Liver (tissue), 9 donors: ENCODE data around the gene TMEM141. TPM values are rescaled to one million over a fixed set of nuclear protein-coding genes. Genes with fewer than 3 reads are reported as not detected.

Experiments used
- DNase-seq: peaks from one replicate; pipeline ENCODE4 v3.0.0-alpha.2; 2017; ENCODE audit warnings: low spot score
- H3K27ac ChIP-seq, 2 donors: one replicate each; pipeline ENCODE4 v1.7.0; 2013; ENCODE audit warnings: inconsistent platforms in 2 of 2, low read length in 2 of 2, control low read depth in 1 of 2, low read depth in 1 of 2, mild to moderate bottlenecking in 1 of 2
- H3K27me3 ChIP-seq, 4 donors: one replicate each; pipeline versions ENCODE4 v1.6.1 to v1.7.0; 2013; ENCODE audit warnings: low read length in 3 of 4, inconsistent platforms in 1 of 4, mild to moderate bottlenecking in 1 of 4, moderate library complexity in 1 of 4; ENCODE audit not compliant: control insufficient read depth in 4 of 4, insufficient read depth in 4 of 4
- H3K36me3 ChIP-seq, 4 donors: one replicate each; pipeline versions ENCODE4 v1.6.1 to v1.7.0; 2013; ENCODE audit warnings: low read length in 3 of 4, mild to moderate bottlenecking in 3 of 4, low read depth in 1 of 4, moderate library complexity in 1 of 4; ENCODE audit not compliant: control insufficient read depth in 4 of 4, insufficient read depth in 3 of 4
- H3K4me1 ChIP-seq, 4 donors: one replicate each; pipeline versions ENCODE4 v1.6.1 to v1.7.0; 2013; ENCODE audit warnings: low read length in 3 of 4, mild to moderate bottlenecking in 3 of 4, moderate library complexity in 1 of 4; ENCODE audit not compliant: control insufficient read depth in 4 of 4, insufficient read depth in 4 of 4
- H3K4me3 ChIP-seq, 3 donors: one replicate each; pipeline versions ENCODE4 v1.6.1 to v1.7.0; 2013; ENCODE audit warnings: low read length in 3 of 3, control low read depth in 1 of 3, low read depth in 1 of 3, mild to moderate bottlenecking in 1 of 3
- H3K9ac ChIP-seq, 2 donors: one replicate each; pipeline ENCODE4 v1.7.0; 2013; ENCODE audit warnings: low read length in 2 of 2, mild to moderate bottlenecking in 2 of 2, moderate library complexity in 2 of 2, control low read depth in 1 of 2, low read depth in 1 of 2
- H3K9me3 ChIP-seq, 4 donors: one replicate each; pipeline versions ENCODE4 v1.6.1 to v1.7.0; 2013; ENCODE audit warnings: low read length in 3 of 4; ENCODE audit not compliant: control insufficient read depth in 4 of 4
- ATF3 ChIP-seq: IDR thresholded peaks from 2 replicates; pipeline ENCODE4 v1.6.1; 2016; ENCODE audit warnings: antibody characterized with exemption
- EGR1 ChIP-seq, 2 donors: IDR thresholded peaks; 2 replicates each; pipeline ENCODE4 v1.6.1; 2016 to 2018; ENCODE audit warnings: antibody characterized with exemption in 2 of 2, low read depth in 2 of 2
- FOXA2 ChIP-seq: IDR thresholded peaks from 2 replicates; pipeline ENCODE4 v1.6.1; 2016; ENCODE audit warnings: antibody characterized with exemption
- GABPA ChIP-seq, 2 donors: IDR thresholded peaks in 1 of 2; conservative IDR thresholded peaks in 1 of 2; 2 replicates each; pipeline ENCODE4 v1.6.1; 2016; ENCODE audit warnings: antibody characterized with exemption in 2 of 2, mild to moderate bottlenecking in 1 of 2, moderate library complexity in 1 of 2
- JUND ChIP-seq, 2 donors: IDR thresholded peaks; 2 replicates each; pipeline ENCODE4 v1.6.1; 2016; ENCODE audit warnings: antibody characterized with exemption in 2 of 2
- NR2F2 ChIP-seq: IDR thresholded peaks from 2 replicates; pipeline ENCODE4 v1.6.1; 2016; ENCODE audit warnings: antibody characterized with exemption
- REST ChIP-seq: IDR thresholded peaks from 2 replicates; pipeline ENCODE4 v1.6.1; 2016; ENCODE audit warnings: antibody characterized with exemption, mild to moderate bottlenecking
- RXRA ChIP-seq, 2 donors: IDR thresholded peaks; 2 replicates each; pipeline ENCODE4 v1.6.1; 2017 to 2018; ENCODE audit warnings: antibody characterized with exemption in 2 of 2, mild to moderate bottlenecking in 1 of 2
- TAF1 ChIP-seq: conservative IDR thresholded peaks from 2 replicates; pipeline ENCODE4 v1.6.1; 2016; ENCODE audit warnings: antibody characterized with exemption, mild to moderate bottlenecking
- YY1 ChIP-seq: IDR thresholded peaks from 2 replicates; pipeline ENCODE4 v1.6.1; 2016; ENCODE audit warnings: antibody characterized with exemption, mild to moderate bottlenecking
- ZBTB33 ChIP-seq: IDR thresholded peaks from 2 replicates; pipeline ENCODE4 v1.6.1; 2016; ENCODE audit warnings: antibody characterized with exemption
- WGBS: extraction: QIAGEN DNeasy Blood & Tissue Kit; methylation state at CpG from one replicate; pipeline ENCODE4 v1.1.7; 2013; 5-methylcytosine and 5-hydroxymethylcytosine counted together
- polyA plus RNA-seq, 2 donors: library from polyadenylated mRNA; stranded (reverse) in 1 of 2; unstranded in 1 of 2; fragments of 200-250 nt in 1 of 2; fragments of >200 nt in 1 of 2; fragmentation: Nextera tagmentation in 1 of 2; extraction: Ambion mirVana in 1 of 2; gene quantifications; one replicate each; pipeline versions ENCODE4 v1.2.1 to v1.2.3, GENCODE V29; 2013 to 2015
- total RNA-seq, 2 donors: library from RNA; depleted of rRNA; stranded (reverse); fragments of >200 nt; gene quantifications; one replicate each; pipeline ENCODE4 v1.2.3, GENCODE V29; 2014
- TF ChIP-seq, protein P1 (sequence below): fragments of 150-350 bp; IDR thresholded peaks from 2 replicates; pipeline ENCODE4 v1.5.1; 2017; ENCODE audit warnings: improper control_type of control experiment, low read depth, low read length; ENCODE audit not compliant: missing input control
- TF ChIP-seq, protein P2 (sequence below): IDR thresholded peaks from 2 replicates; pipeline ENCODE4 v1.6.1; 2016; ENCODE audit warnings: antibody characterized with exemption
- donor health status: healthy.
- donor health status: healthy.
- donor health status: healthy.
- donor health status: healthy.
- donor health status: healthy.

Gene TMEM141
- total and polyA plus RNA-seq, 4 donors, result 32.2 to 74.7 (median 66.2) TPM

DNA sequence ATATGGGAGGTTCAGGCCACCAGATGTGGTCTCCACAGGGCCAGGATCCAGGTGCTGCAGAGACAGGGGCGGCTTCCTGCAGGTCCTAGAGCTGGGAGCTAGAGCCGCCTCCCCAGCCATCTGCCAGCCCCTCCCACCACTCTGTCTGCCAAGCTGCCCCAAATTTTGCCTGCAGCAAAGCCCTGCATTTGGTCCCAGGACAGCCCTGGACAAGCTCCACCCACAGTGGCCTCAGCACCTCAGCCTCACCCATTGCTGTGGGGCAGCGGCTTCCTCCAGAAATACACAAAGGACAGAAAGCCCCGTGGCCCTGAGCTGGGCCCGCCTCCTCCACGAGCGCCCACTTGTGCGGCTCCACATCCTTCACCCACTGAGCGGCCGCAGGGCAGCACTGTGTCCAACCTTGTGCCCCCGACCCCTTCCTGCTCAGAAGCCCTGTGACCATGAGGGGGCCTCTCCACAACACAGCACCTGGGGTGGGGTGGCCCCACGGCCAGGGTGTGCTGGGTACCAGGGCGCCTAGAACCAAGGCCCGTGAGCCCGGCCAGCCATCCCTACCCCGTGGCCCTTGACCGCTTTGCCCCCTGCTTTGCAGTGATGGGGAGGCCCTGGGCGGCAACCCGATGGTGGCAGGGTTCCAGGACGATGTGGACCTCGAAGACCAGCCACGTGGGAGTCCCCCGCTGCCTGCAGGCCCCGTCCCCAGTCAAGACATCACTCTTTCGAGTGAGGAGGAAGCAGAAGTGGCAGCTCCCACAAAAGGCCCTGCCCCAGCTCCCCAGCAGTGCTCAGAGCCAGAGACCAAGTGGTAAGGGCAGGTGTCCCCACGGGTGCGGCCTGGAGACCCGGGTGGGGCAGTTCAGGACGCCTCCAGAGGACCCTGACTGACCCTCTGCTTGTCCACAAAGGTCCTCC lies 47.4 kb downstream of the TMEM141 start:
- Histone ChIP-seq H3K4me1 (peaks cover 16 to 31% (median 27%) of the 10 kb centered on the region in 4 donors), H3K27me3 (no peaks in the 10 kb centered on the region), H3K9ac (no peak overlapping the region), H3K36me3 (peaks cover 0 to 15% (median 9%) of the 10 kb centered on the region in 4 donors), H3K4me3 (no peak overlapping the region), H3K9me3 (no peaks in the 10 kb centered on the region), H3K27ac (no peak overlapping the region)
- WGBS, result 90% methylated on average over 29 of the region's 29 CpGs
- DNase-seq, result no peak
- TF ChIP-seq NR2F2 (no peak), FOXA2 (no peak), ZBTB33 (no peak), TAF1 (no peak), GABPA (IDR thresholded peaks at IDR 0.05 in 1 of 2, conservative IDR thresholded peaks at IDR 0.05 in 1 of 2) (no peak), ATF3 (no peak), REST (no peak)
- TF ChIP-seq, protein P1, sequence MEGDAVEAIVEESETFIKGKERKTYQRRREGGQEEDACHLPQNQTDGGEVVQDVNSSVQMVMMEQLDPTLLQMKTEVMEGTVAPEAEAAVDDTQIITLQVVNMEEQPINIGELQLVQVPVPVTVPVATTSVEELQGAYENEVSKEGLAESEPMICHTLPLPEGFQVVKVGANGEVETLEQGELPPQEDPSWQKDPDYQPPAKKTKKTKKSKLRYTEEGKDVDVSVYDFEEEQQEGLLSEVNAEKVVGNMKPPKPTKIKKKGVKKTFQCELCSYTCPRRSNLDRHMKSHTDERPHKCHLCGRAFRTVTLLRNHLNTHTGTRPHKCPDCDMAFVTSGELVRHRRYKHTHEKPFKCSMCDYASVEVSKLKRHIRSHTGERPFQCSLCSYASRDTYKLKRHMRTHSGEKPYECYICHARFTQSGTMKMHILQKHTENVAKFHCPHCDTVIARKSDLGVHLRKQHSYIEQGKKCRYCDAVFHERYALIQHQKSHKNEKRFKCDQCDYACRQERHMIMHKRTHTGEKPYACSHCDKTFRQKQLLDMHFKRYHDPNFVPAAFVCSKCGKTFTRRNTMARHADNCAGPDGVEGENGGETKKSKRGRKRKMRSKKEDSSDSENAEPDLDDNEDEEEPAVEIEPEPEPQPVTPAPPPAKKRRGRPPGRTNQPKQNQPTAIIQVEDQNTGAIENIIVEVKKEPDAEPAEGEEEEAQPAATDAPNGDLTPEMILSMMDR, result no peak
- TF ChIP-seq, protein P2, sequence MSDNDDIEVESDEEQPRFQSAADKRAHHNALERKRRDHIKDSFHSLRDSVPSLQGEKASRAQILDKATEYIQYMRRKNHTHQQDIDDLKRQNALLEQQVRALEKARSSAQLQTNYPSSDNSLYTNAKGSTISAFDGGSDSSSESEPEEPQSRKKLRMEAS, result no peak

GRCh38 chr9:136839229-136840139 lies 48.3 kb downstream of the TMEM141 start:
- no peak for DNase-seq
- Histone ChIP-seq H3K9me3 (no peaks in the 10 kb centered on the region), H3K4me3 (no peak overlapping the region), H3K9ac (no peak overlapping the region), H3K27me3 (no peaks in the 10 kb centered on the region), H3K36me3 (peaks cover 0 to 13% (median 9%) of the 10 kb centered on the region in 4 donors), H3K4me1 (peaks cover 16 to 34% (median 31%) of the 10 kb centered on the region in 4 donors), H3K27ac (no peak overlapping the region)
- TF ChIP-seq NR2F2, result no peak
- TF ChIP-seq JUND (IDR thresholded peaks at IDR 0.05), result no peak
- TF ChIP-seq ATF3, result no peak
- TF ChIP-seq RXRA (IDR thresholded peaks at IDR 0.05), result no peak
- TF ChIP-seq YY1, result no peak
- no peak for TF ChIP-seq EGR1 (IDR thresholded peaks at IDR 0.05; ENCODE audit: low read depth in 2 of 2)
- TF ChIP-seq GABPA (IDR thresholded peaks at IDR 0.05 in 1 of 2, conservative IDR thresholded peaks at IDR 0.05 in 1 of 2), result no peak
- TF ChIP-seq FOXA2, result no peak
- WGBS, result 92% methylated on average over 36 of the region's 36 CpGs
